GM23338 (cell line): Measurements from ENCODE around the gene UTS2R. TPM values are rescaled to one million over a fixed set of nuclear protein-coding genes. Genes with fewer than 3 reads are reported as not detected.

Experiments used
- ATAC-seq: fragments of 200-7000 bp; cut with Tn5 transposase; 3 replicates; pipeline ENCODE4 v1.9.1; 2020
- DNase-seq: peaks from one replicate; pipeline ENCODE4 v3.0.0-alpha.2; 2015; ENCODE audit warnings: low spot score
- H2AFZ ChIP-seq: fragments of 200-600 bp; sonication (generic); 2 replicates; pipeline ENCODE4 v1.8.0; 2016; ENCODE audit warnings: antibody characterized with exemption, mild to moderate bottlenecking, moderate library complexity
- H3F3A ChIP-seq: fragments of 200-600 bp; sonication (generic); replicated peaks from 2 replicates; pipeline ENCODE4 v1.8.0; 2017; ENCODE audit warnings: antibody characterized with exemption, mixed run types, low read depth
- H3K27ac ChIP-seq: fragments of 200-600 bp; sonication (generic); 2 replicates; pipeline ENCODE4 v1.6.1; 2016; ENCODE audit warnings: low read depth
- H3K27me3 ChIP-seq: fragments of 200-600 bp; sonication (generic); 2 replicates; pipeline ENCODE4 v1.8.0; 2016; ENCODE audit warnings: mild to moderate bottlenecking, mixed run types, moderate library complexity; ENCODE audit not compliant: insufficient read depth
- H3K36me3 ChIP-seq: fragments of 200-600 bp; sonication (generic); 2 replicates; pipeline ENCODE4 v1.8.0; 2016; ENCODE audit warnings: mild to moderate bottlenecking; ENCODE audit not compliant: insufficient read depth
- H3K4me1 ChIP-seq: fragments of 200-600 bp; sonication (generic); 2 replicates; pipeline ENCODE4 v1.8.0; 2016; ENCODE audit warnings: mild to moderate bottlenecking, moderate library complexity; ENCODE audit not compliant: insufficient read depth
- H3K4me2 ChIP-seq: fragments of 200-600 bp; sonication (generic); 2 replicates; pipeline ENCODE4 v1.7.1; 2017; ENCODE audit warnings: mixed run types
- H3K4me3 ChIP-seq: fragments of 200-600 bp; sonication (generic); 2 replicates; pipeline ENCODE4 v1.6.1; 2016; ENCODE audit warnings: mixed run types
- H3K79me2 ChIP-seq: fragments of 200-600 bp; sonication (generic); replicated peaks from 2 replicates; pipeline ENCODE4 v1.8.0; 2017; ENCODE audit warnings: mild to moderate bottlenecking; ENCODE audit not compliant: insufficient read depth
- H3K9me2 ChIP-seq: fragments of 200-600 bp; sonication (generic); 2 replicates; pipeline ENCODE4 v1.8.0; 2017; ENCODE audit not compliant: insufficient read depth
- H4K20me1 ChIP-seq: fragments of 200-600 bp; sonication (generic); replicated peaks from 2 replicates; pipeline ENCODE4 v1.8.0; 2017; ENCODE audit warnings: mild to moderate bottlenecking; ENCODE audit not compliant: insufficient read depth
- H3K27ac Mint-ChIP-seq: 2 replicates; pipeline ENCODE4 v1.8.0; 2020; ENCODE audit warnings: inconsistent platforms, mild to moderate bottlenecking, moderate library complexity, mixed read lengths
- H3K27me3 Mint-ChIP-seq: 3 replicates; pipeline ENCODE4 v1.8.0; 2022; ENCODE audit warnings: low read depth, mild to moderate bottlenecking, moderate library complexity, mixed read lengths, inconsistent platforms; ENCODE audit not compliant: insufficient read depth, poor library complexity
- H3K36me3 Mint-ChIP-seq: 3 replicates; pipeline ENCODE4 v1.8.0; 2021; ENCODE audit warnings: low read depth, mild to moderate bottlenecking, inconsistent platforms, moderate library complexity, mixed read lengths
- H3K4me1 Mint-ChIP-seq: 3 replicates; pipeline ENCODE4 v1.8.0; 2020; ENCODE audit warnings: mild to moderate bottlenecking, inconsistent platforms, mixed read lengths
- H3K4me3 Mint-ChIP-seq: 3 replicates; pipeline ENCODE4 v1.8.0; 2021; ENCODE audit warnings: moderate library complexity, mild to moderate bottlenecking, inconsistent platforms, mixed read lengths
- H3K9me3 Mint-ChIP-seq: 3 replicates; pipeline ENCODE4 v1.8.0; 2020; ENCODE audit warnings: moderate library complexity, mild to moderate bottlenecking, inconsistent platforms, mixed read lengths
- CREB1 ChIP-seq: fragments of 250-450 bp; sonication (Bioruptor Pico); IDR thresholded peaks from 2 replicates; pipeline ENCODE4 v1.5.0; 2020; ENCODE audit warnings: low read depth, mild to moderate bottlenecking, moderate library complexity
- CTCF ChIP-seq, 2 experiments: fragments of 200-600 bp in 1 of 2; sonication (generic) in 1 of 2; conservative IDR thresholded peaks; 2 replicates each; pipeline versions ENCODE4 v1.5.1 to v1.6.1; 2016 to 2017; ENCODE audit warnings: antibody characterized with exemption in 2 of 2, low read depth in 2 of 2, mild to moderate bottlenecking in 2 of 2, moderate library complexity in 1 of 2
- ETS1 ChIP-seq: IDR thresholded peaks from 2 replicates; pipeline ENCODE4 v1.6.1; 2016; ENCODE audit warnings: antibody characterized with exemption
- EZH2 ChIP-seq: fragments of 200-600 bp; sonication (generic); IDR thresholded peaks from one replicate; pipeline ENCODE4 v1.8.0; 2017; ENCODE audit warnings: antibody characterized with exemption, mild to moderate bottlenecking, low read depth; ENCODE audit not compliant: unreplicated experiment
- EZH2phosphoT487 ChIP-seq: fragments of 200-600 bp; sonication (generic); IDR thresholded peaks from one replicate; pipeline ENCODE4 v1.8.1; 2018; ENCODE audit warnings: antibody characterized with exemption; ENCODE audit not compliant: unreplicated experiment
- JUNB ChIP-seq: IDR thresholded peaks from one replicate; pipeline ENCODE4 v1.6.1; 2016; ENCODE audit warnings: antibody characterized with exemption; ENCODE audit not compliant: unreplicated experiment
- NANOG ChIP-seq: IDR thresholded peaks from 2 replicates; pipeline ENCODE4 v1.6.1; 2016; ENCODE audit warnings: antibody characterized with exemption, borderline replicate concordance
- POLR2AphosphoS5 ChIP-seq: IDR thresholded peaks from 2 replicates; pipeline ENCODE4 v1.6.1; 2016; ENCODE audit warnings: antibody characterized with exemption, low read depth
- REST ChIP-seq: IDR thresholded peaks from one replicate; pipeline ENCODE4 v1.6.1; 2018; ENCODE audit warnings: antibody characterized with exemption; ENCODE audit not compliant: unreplicated experiment
- ZNF114 ChIP-seq: fragments of 250-450 bp; sonication (Bioruptor Pico); IDR thresholded peaks from 2 replicates; pipeline ENCODE4 v1.5.0; 2020; ENCODE audit warnings: mild to moderate bottlenecking, moderate library complexity
- ZNF331 ChIP-seq: fragments of 250-450 bp; sonication (Bioruptor Pico); IDR thresholded peaks from 2 replicates; pipeline ENCODE4 v1.5.0; 2020; ENCODE audit warnings: low read depth, mild to moderate bottlenecking, moderate library complexity
- ZNF462 ChIP-seq: fragments of 250-450 bp; sonication (Bioruptor Pico); IDR thresholded peaks from 2 replicates; pipeline ENCODE4 v1.5.0; 2020; ENCODE audit warnings: mild to moderate bottlenecking, moderate library complexity
- polyA plus RNA-seq: library from polyadenylated mRNA; unstranded; fragments of >200 nt; fragmentation: Nextera tagmentation; extraction: Ambion mirVana; gene quantifications from 2 replicates; pipeline ENCODE4 v1.2.1, GENCODE V29; 2016
- total RNA-seq: library from RNA; depleted of rRNA; stranded (reverse); fragments of >200 nt; shearing (Covaris generic); gene quantifications from 2 replicates; pipeline ENCODE4 v1.2.3, GENCODE V29; 2014

The UTS2R gene
- total and polyA plus RNA-seq, 2 experiments from 2014 or later, result 0.49 TPM; not detected in 1

GRCh38 chr17:82392941-82393340 lies 21.4 kb downstream of the UTS2R start (continued):
- TF ChIP-seq EZH2phosphoT487 (no peak), ZNF114 (CRISPR knock-in tag) (no peak), NANOG (no peak), ETS1 (no peak), JUNB (no peak), ZNF331 (CRISPR knock-in tag) (no peak), EZH2 (no peak), CTCF (conservative IDR thresholded peaks at IDR 0.05; ENCODE audit: low read depth in 2 of 2) (no peak), POLR2AphosphoS5 (no peak)

- no peaks in the 10 kb centered on the region for H3K36me3 ChIP-seq
- Mint-ChIP-seq H3K4me1 (no peaks in the 10 kb centered on the region), H3K27ac (no peak overlapping the region), H3K27me3 (peaks cover 11% of the 10 kb centered on the region), H3K4me3 (no peak overlapping the region), H3K36me3 (no peaks in the 10 kb centered on the region; the same call in 2 of the 3 replicates), H3K9me3 (no peaks in the 10 kb centered on the region)
- no peaks in the 10 kb centered on the region for H3K4me1 ChIP-seq
- no peak overlapping the region for H2AFZ ChIP-seq
- H3K4me2 ChIP-seq, result no peak overlapping the region
- H3K27ac ChIP-seq, result no peak overlapping the region
- no peaks in the 10 kb centered on the region; the same call in 1 of the 2 replicates for H4K20me1 ChIP-seq
- no peaks in the 10 kb centered on the region for H3K79me2 ChIP-seq
- no peaks in the 10 kb centered on the region for H3K9me2 ChIP-seq
- ATAC-seq, result no peak
- H3K27me3 ChIP-seq, result no peaks in the 10 kb centered on the region
- DNase-seq, result no peak
- H3K4me3 ChIP-seq, result no peak overlapping the region
- no peaks in the 10 kb centered on the region for H3F3A ChIP-seq
- TF ChIP-seq EZH2 (no peak), REST (no peak), CREB1 (CRISPR knock-in tag) (no peak), JUNB (no peak), NANOG (no peak), EZH2phosphoT487 (no peak), ZNF462 (no peak), ZNF114 (CRISPR knock-in tag) (no peak)
These were observed 22.7 kb downstream of the UTS2R start for GRCh38 chr17:82394278-82394677.
